Measurements from ENCODE around the gene TEAD2. TPM values are rescaled to one million over a fixed set of nuclear protein-coding genes. Genes with fewer than 3 reads are reported as not detected.

Gene TEAD2
- total RNA-seq, 1 experiment from 2014 or later = 106 TPM

DNA sequence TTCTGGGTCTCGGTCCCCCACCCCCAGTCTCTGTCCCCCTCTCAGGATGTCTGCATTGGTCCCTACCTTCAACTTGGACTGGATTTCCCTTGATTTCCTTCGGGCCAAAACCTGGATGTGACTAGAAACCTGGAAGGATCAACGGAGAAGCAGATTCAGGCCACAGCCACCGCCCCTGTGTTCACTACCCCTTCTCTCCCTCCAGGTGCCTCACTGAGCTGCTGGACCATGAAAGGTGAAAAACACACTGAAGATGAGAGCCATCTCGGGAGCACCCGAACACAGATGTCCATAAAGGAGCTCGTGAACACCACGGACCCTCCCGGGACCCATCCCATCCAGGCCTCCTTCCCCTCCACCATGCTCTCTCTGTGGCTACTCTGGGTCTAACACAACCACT, 5.0 kb downstream of the TEAD2 start:
- peaks cover 10% of the 10 kb centered on the region for H3K4me1 Mint-ChIP-seq
- no peak for DNase-seq (ENCODE audit: low spot score)
- H3K4me3 Mint-ChIP-seq = no peak overlapping the region
- H3K27me3 Mint-ChIP-seq (ENCODE audit: low read depth) = no peaks in the 10 kb centered on the region
- ATAC-seq = no peak
- TF ChIP-seq ZNF416 (CRISPR knock-in tag; IDR thresholded peaks at IDR 0.05) = no peak
- no peak overlapping the region; the same call in 1 of the 2 replicates for H3K27ac Mint-ChIP-seq
- POLR2A ChIA-PET = no interaction called here
- no peaks in the 10 kb centered on the region for H3K9me3 Mint-ChIP-seq
- H3K36me3 Mint-ChIP-seq = peaks cover 58% of the 10 kb centered on the region
- CTCF ChIA-PET = interaction anchor here (0.8 to 1.6 kb wide), 2 partner anchors 65 to 119 kb away, joined by 4 read pairs; no protein-coding TSS in a partner anchor

DNA sequence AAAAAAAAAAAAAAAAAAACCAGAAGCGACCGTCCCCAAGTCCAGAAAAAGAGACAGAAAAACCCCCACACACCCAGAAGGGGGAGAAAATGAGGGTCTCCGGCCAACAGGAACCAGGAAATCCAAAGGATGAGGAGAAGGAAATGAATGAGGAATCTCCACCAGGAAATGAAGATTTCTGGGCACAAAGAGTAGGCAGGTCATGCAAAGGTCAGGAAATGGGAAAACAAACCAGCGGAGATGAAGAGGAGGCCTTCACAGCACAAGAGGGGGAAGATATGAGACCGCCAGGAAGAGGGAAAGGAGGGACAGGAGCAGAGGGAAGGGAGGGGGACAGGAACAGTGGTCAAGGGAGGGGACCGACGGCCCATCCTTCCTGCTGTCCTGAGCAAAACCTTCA, 5.8 kb downstream of the TEAD2 start:
- Mint-ChIP-seq H3K9me3 (no peaks in the 10 kb centered on the region), H3K27me3 (ENCODE audit: low read depth) (no peaks in the 10 kb centered on the region), H3K27ac (no peak overlapping the region), H3K4me1 (peaks cover 10% of the 10 kb centered on the region), H3K4me3 (no peak overlapping the region), H3K36me3 (peaks cover 63% of the 10 kb centered on the region)
- TF ChIP-seq, protein P1, sequence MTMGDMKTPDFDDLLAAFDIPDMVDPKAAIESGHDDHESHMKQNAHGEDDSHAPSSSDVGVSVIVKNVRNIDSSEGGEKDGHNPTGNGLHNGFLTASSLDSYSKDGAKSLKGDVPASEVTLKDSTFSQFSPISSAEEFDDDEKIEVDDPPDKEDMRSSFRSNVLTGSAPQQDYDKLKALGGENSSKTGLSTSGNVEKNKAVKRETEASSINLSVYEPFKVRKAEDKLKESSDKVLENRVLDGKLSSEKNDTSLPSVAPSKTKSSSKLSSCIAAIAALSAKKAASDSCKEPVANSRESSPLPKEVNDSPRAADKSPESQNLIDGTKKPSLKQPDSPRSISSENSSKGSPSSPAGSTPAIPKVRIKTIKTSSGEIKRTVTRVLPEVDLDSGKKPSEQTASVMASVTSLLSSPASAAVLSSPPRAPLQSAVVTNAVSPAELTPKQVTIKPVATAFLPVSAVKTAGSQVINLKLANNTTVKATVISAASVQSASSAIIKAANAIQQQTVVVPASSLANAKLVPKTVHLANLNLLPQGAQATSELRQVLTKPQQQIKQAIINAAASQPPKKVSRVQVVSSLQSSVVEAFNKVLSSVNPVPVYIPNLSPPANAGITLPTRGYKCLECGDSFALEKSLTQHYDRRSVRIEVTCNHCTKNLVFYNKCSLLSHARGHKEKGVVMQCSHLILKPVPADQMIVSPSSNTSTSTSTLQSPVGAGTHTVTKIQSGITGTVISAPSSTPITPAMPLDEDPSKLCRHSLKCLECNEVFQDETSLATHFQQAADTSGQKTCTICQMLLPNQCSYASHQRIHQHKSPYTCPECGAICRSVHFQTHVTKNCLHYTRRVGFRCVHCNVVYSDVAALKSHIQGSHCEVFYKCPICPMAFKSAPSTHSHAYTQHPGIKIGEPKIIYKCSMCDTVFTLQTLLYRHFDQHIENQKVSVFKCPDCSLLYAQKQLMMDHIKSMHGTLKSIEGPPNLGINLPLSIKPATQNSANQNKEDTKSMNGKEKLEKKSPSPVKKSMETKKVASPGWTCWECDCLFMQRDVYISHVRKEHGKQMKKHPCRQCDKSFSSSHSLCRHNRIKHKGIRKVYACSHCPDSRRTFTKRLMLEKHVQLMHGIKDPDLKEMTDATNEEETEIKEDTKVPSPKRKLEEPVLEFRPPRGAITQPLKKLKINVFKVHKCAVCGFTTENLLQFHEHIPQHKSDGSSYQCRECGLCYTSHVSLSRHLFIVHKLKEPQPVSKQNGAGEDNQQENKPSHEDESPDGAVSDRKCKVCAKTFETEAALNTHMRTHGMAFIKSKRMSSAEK (CRISPR knock-in tag; IDR thresholded peaks at IDR 0.05; ENCODE audit: borderline replicate concordance) = no peak
- TF ChIP-seq CREB1 (CRISPR knock-in tag; IDR thresholded peaks at IDR 0.05) (no peak), FOXP1 (CRISPR knock-in tag; IDR thresholded peaks at IDR 0.05; ENCODE audit: borderline replicate concordance) (no peak), NR2C2 (CRISPR knock-in tag; IDR thresholded peaks at IDR 0.05) (no peak), NR1H2 (CRISPR knock-in tag; IDR thresholded peaks at IDR 0.05) (no peak), NR3C1 (CRISPR knock-in tag; conservative IDR thresholded peaks at IDR 0.05; ENCODE audit: low read depth) (no peak), PRRX2 (CRISPR knock-in tag; IDR thresholded peaks at IDR 0.05) (no peak), ZNF396 (CRISPR knock-in tag; IDR thresholded peaks at IDR 0.05; ENCODE audit: borderline replicate concordance) (no peak)
- TF ChIP-seq, protein P2, sequence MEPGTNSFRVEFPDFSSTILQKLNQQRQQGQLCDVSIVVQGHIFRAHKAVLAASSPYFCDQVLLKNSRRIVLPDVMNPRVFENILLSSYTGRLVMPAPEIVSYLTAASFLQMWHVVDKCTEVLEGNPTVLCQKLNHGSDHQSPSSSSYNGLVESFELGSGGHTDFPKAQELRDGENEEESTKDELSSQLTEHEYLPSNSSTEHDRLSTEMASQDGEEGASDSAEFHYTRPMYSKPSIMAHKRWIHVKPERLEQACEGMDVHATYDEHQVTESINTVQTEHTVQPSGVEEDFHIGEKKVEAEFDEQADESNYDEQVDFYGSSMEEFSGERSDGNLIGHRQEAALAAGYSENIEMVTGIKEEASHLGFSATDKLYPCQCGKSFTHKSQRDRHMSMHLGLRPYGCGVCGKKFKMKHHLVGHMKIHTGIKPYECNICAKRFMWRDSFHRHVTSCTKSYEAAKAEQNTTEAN (CRISPR knock-in tag; IDR thresholded peaks at IDR 0.05) = no peak
- TF ChIP-seq, protein P3, sequence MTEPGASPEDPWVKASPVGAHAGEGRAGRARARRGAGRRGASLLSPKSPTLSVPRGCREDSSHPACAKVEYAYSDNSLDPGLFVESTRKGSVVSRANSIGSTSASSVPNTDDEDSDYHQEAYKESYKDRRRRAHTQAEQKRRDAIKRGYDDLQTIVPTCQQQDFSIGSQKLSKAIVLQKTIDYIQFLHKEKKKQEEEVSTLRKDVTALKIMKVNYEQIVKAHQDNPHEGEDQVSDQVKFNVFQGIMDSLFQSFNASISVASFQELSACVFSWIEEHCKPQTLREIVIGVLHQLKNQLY (CRISPR knock-in tag; IDR thresholded peaks at IDR 0.05) = no peak
- TF ChIP-seq, protein P4, sequence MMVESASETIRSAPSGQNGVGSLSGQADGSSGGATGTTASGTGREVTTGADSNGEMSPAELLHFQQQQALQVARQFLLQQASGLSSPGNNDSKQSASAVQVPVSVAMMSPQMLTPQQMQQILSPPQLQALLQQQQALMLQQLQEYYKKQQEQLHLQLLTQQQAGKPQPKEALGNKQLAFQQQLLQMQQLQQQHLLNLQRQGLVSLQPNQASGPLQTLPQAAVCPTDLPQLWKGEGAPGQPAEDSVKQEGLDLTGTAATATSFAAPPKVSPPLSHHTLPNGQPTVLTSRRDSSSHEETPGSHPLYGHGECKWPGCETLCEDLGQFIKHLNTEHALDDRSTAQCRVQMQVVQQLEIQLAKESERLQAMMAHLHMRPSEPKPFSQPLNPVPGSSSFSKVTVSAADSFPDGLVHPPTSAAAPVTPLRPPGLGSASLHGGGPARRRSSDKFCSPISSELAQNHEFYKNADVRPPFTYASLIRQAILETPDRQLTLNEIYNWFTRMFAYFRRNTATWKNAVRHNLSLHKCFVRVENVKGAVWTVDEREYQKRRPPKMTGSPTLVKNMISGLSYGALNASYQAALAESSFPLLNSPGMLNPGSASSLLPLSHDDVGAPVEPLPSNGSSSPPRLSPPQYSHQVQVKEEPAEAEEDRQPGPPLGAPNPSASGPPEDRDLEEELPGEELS (CRISPR knock-in tag; IDR thresholded peaks at IDR 0.05) = no peak
- TF ChIP-seq, protein P5, sequence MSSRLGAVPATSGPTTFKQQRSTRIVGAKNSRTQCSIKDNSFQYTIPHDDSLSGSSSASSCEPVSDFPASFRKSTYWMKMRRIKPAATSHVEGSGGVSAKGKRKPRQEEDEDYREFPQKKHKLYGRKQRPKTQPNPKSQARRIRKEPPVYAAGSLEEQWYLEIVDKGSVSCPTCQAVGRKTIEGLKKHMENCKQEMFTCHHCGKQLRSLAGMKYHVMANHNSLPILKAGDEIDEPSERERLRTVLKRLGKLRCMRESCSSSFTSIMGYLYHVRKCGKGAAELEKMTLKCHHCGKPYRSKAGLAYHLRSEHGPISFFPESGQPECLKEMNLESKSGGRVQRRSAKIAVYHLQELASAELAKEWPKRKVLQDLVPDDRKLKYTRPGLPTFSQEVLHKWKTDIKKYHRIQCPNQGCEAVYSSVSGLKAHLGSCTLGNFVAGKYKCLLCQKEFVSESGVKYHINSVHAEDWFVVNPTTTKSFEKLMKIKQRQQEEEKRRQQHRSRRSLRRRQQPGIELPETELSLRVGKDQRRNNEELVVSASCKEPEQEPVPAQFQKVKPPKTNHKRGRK (CRISPR knock-in tag; IDR thresholded peaks at IDR 0.05; ENCODE audit: borderline replicate concordance) = no peak
- TF ChIP-seq, protein P6, sequence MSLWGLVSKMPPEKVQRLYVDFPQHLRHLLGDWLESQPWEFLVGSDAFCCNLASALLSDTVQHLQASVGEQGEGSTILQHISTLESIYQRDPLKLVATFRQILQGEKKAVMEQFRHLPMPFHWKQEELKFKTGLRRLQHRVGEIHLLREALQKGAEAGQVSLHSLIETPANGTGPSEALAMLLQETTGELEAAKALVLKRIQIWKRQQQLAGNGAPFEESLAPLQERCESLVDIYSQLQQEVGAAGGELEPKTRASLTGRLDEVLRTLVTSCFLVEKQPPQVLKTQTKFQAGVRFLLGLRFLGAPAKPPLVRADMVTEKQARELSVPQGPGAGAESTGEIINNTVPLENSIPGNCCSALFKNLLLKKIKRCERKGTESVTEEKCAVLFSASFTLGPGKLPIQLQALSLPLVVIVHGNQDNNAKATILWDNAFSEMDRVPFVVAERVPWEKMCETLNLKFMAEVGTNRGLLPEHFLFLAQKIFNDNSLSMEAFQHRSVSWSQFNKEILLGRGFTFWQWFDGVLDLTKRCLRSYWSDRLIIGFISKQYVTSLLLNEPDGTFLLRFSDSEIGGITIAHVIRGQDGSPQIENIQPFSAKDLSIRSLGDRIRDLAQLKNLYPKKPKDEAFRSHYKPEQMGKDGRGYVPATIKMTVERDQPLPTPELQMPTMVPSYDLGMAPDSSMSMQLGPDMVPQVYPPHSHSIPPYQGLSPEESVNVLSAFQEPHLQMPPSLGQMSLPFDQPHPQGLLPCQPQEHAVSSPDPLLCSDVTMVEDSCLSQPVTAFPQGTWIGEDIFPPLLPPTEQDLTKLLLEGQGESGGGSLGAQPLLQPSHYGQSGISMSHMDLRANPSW (CRISPR knock-in tag; conservative IDR thresholded peaks at IDR 0.05; ENCODE audit: low read depth) = no peak
- no peak for ATAC-seq
- ChIA-PET POLR2A (interaction anchor here (0.5 kb wide), 1 partner anchor 32 kb away, joined by 3 read pairs; the partner anchor contains the start of gene KASH5), CTCF (no interaction called here)
- DNase-seq (ENCODE audit: low spot score) = no peak

Measured in WTC11 (cell line).